Activated naive CD4-positive, alpha-beta T cell treated with anti-CD3 and anti-CD28 coated beads for 36 hours (primary cell): ENCODE results near the gene S100A8. TPM values are rescaled to one million over a fixed set of nuclear protein-coding genes. Genes with fewer than 3 reads are reported as not detected.

Experiments
- CTCF ChIA-PET: fragments of 350-600 bp; sonication (Branson Sonifier 250); formaldehyde crosslinking; loops from one replicate; lab custom pipeline; 2021; ENCODE audit warnings: antibody characterized with exemption; lab: Charles Lee
- DNase-seq: peaks from one replicate; pipeline ENCODE4 v3.0.0-alpha.2; 2020
- H3K27ac Mint-ChIP-seq: one replicate; pipeline ENCODE4 v1.8.0; 2021; ENCODE audit warnings: mild to moderate bottlenecking, mixed read lengths
- H3K27me3 Mint-ChIP-seq: one replicate; pipeline ENCODE4 v1.8.0; 2021; ENCODE audit warnings: low read depth, mixed read lengths
- H3K36me3 Mint-ChIP-seq: one replicate; pipeline ENCODE4 v1.8.0; 2021; ENCODE audit warnings: low read depth, mixed read lengths
- H3K4me1 Mint-ChIP-seq: one replicate; pipeline ENCODE4 v1.8.0; 2021; ENCODE audit warnings: low read depth, mixed read lengths
- H3K4me3 Mint-ChIP-seq: one replicate; pipeline ENCODE4 v1.8.0; 2021; ENCODE audit warnings: mild to moderate bottlenecking, moderate library complexity, mixed read lengths
- H3K9me3 Mint-ChIP-seq: one replicate; pipeline ENCODE4 v1.8.0; 2021; ENCODE audit warnings: mixed read lengths
- intact Hi-C: fragments of 100-400 bp; cut with micrococcal nuclease; formaldehyde crosslinking; loops from one replicate; pipeline ENCODE4 v1.15.1; 2023
- total RNA-seq, 2 experiments: library from RNA; stranded (reverse); gene quantifications; one replicate each; pipeline ENCODE4 v1.2.3, GENCODE V29; 2021

S100A8 gene
- total RNA-seq, 2 experiments from 2014 or later: not detected

DNA sequence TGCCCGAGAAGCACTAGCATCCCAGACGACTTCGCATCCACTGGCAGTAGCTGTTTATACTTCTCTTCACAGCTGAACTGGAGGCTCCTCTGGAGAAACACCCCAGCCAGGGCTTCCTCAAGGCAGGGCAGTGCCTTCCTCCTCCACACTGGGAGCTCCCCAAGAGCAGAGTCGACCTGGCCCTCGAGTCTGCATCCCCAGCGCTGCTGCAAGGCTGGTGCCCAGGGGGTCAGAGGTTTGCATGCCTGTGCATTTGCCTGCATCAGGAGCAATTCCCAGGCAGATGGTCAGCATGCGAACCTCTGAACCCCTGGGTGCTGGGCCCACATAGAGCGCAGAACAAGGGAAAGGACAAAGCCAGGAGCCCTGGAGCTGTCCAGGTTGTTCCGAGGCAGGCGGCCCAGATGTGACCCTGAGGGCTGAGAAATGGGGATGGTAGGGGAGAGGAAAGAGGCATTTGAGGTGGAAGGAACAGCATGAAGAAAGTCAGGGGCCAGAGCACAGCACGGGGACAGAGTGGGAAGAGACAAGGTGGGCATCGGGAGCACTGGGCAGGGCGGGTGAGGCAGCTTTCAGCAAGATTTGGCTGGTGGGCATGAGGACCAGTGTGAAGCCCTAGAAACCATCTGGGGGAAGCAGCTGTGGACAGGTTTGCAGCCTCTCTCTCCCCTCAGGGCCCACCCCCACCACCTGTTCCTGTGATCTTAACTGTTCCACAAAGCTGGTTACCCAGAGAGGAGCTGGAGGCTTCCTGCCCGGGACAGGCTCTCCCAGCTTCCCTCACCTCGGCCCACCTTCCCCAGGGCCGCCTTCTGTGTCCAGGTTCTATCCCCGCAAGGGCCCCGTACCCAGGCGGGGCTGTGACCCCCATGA lies 6.4 kb upstream of the S100A8 start:
- DNase-seq: no peak
- CTCF ChIA-PET: interaction anchor here (0.5 to 0.6 kb wide), 2 partner anchors 39 to 746 kb away, joined by 4 to 7 read pairs; no protein-coding TSS in a partner anchor
- Mint-ChIP-seq H3K9me3 (no peaks in the 10 kb centered on the region), H3K36me3 (no peaks in the 10 kb centered on the region), H3K27ac (no peak overlapping the region), H3K27me3 (peaks cover 8% of the 10 kb centered on the region), H3K4me3 (no peak overlapping the region), H3K4me1 (no peaks in the 10 kb centered on the region)
- intact Hi-C loops: no loop called here

DNA sequence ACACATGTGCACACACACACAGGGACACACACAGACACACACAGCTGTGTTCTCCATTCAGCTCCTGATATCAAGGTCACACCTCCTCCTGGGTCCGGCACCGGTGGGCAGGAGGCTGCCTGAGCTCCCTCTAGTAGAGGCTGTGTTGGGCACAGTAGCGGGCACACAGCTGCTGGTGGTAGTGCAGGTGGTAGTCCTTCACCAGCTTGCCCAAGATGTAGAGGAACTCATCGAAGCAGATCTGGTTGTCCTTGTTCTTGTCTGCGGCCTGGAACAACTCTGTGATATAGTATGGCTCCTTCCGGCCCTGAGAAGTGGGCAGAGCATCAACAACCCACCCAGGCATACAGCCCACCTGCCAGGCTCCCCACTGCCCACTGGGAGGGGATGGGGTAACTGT lies 5.6 kb upstream of the S100A8 start:
- no peak for DNase-seq
- intact Hi-C loops: no loop called here
- H3K4me3 Mint-ChIP-seq: no peak overlapping the region
- H3K27me3 Mint-ChIP-seq: peaks cover 8% of the 10 kb centered on the region
- no peaks in the 10 kb centered on the region for H3K9me3 Mint-ChIP-seq
- H3K4me1 Mint-ChIP-seq: no peaks in the 10 kb centered on the region
- no peaks in the 10 kb centered on the region for H3K36me3 Mint-ChIP-seq
- CTCF ChIA-PET: interaction anchor here (0.5 to 1.1 kb wide), 3 partner anchors 38 to 47 kb away, joined by 3 to 4 read pairs (median 3); no protein-coding TSS in a partner anchor
- no peak overlapping the region for H3K27ac Mint-ChIP-seq

DNA sequence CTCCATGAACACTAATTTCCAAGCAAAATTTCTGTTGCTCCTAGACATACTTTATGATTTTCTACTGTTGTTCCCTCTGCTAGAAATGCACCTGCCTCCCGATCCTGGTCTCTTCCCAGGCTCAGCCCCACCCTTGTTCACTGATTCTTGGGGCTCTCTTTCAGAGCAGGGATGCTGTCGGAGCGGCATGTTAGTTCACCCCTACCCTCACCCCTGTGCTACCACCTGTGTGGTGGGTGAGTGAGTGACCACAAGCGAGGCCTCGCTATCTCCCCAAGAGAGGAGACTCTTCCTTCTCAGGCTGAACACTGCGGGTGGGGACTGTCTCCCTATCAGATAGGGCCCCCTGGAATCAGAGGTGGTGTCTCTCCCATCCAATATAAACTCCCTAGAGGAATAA lies 4.9 kb upstream of the S100A8 start:
- Mint-ChIP-seq H3K9me3 (no peaks in the 10 kb centered on the region), H3K27me3 (peaks cover 8% of the 10 kb centered on the region), H3K27ac (no peak overlapping the region), H3K4me3 (no peak overlapping the region), H3K36me3 (no peaks in the 10 kb centered on the region), H3K4me1 (no peaks in the 10 kb centered on the region)
- CTCF ChIA-PET: interaction anchor here (0.5 to 1.1 kb wide), 2 partner anchors 40 to 96 kb away, joined by 3 read pairs; no protein-coding TSS in a partner anchor
- no peak for DNase-seq
- intact Hi-C loops: no loop called here

DNA sequence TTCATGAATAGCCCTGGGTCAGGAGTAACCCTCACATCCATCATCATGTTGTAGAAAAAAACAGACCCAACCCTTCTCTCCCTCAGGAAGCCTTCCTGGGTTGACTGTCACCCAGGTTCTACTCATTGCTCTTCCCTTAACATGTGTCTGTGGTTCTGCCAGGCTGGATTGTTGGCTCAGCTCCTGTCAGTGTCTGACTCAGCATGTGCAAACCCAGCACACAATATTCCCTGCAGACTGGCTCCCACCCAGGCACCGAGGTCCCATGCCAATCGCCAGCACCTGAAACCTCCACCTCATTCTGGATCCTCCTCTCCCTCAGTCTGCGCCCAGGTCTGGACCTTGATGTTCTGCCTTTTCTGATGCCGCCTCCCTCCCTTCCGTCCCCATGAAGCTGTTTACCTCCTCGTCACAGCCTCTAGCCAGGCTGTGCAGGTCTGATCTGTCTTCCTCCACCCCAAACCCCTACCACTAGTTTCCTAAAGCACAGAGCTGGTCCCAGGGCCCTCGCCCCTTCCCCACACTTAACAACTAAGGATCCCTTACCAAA lies 4.3 kb upstream of the S100A8 start:
- Mint-ChIP-seq H3K4me1 (no peaks in the 10 kb centered on the region), H3K27ac (no peak overlapping the region), H3K4me3 (no peak overlapping the region), H3K36me3 (no peaks in the 10 kb centered on the region), H3K27me3 (peaks cover 8% of the 10 kb centered on the region), H3K9me3 (no peaks in the 10 kb centered on the region)
- intact Hi-C loops: no loop called here
- CTCF ChIA-PET: no interaction called here
- no peak for DNase-seq

DNA sequence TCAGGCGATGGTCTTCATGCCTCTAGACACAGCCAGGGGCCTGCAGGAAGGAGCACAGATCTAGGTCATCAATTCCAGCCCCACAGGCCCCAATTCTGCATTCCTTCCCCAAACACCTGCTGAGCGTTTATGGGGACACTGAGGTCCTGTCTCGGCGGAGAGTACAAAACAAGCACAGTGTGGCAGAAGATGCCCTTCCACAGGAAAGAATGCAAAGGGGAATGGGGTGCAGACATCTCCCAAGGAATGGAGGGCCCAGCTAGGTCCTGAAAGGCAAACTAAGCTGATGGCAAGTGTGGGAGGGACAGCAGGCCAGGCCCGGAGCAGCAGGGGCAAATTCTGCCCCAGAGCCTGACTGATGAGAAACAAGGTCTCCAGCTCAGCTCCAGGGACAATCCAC lies 3.5 kb upstream of the S100A8 start:
- no peaks in the 10 kb centered on the region for H3K36me3 Mint-ChIP-seq
- H3K27me3 Mint-ChIP-seq: peaks cover 8% of the 10 kb centered on the region
- H3K4me1 Mint-ChIP-seq: no peaks in the 10 kb centered on the region
- H3K27ac Mint-ChIP-seq: no peak overlapping the region
- no peaks in the 10 kb centered on the region for H3K9me3 Mint-ChIP-seq
- DNase-seq: no peak
- no peak overlapping the region for H3K4me3 Mint-ChIP-seq
- intact Hi-C loops: no loop called here
- CTCF ChIA-PET: interaction anchor here (1.6 kb wide), 1 partner anchor 101 kb away, joined by 4 read pairs; no protein-coding TSS in a partner anchor

DNA sequence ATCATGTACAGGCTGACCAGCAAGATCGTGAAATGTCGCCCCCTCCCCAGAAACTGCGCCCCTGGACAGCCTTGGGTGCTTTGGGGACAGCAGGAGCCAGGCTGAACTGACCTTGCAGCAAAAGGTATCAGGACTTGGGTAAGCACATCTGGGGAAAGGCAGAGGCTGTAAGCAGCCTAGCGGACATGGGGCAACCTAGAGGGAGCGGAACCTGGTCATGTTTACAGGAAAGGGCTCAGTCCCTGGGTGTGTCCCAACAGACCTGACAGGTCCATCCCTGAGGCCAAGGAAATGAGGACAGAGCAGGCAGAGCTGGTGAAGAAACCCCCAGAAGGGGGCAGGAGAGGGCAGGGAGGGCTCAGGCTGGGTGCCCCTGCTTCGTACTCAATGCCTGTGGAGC lies 3.1 kb upstream of the S100A8 start:
- peaks cover 8% of the 10 kb centered on the region for H3K27me3 Mint-ChIP-seq
- DNase-seq: no peak
- CTCF ChIA-PET: interaction anchor here (1.6 kb wide), 1 partner anchor 101 kb away, joined by 4 read pairs; no protein-coding TSS in a partner anchor
- H3K4me3 Mint-ChIP-seq: no peak overlapping the region
- no peak overlapping the region for H3K27ac Mint-ChIP-seq
- no peaks in the 10 kb centered on the region for H3K4me1 Mint-ChIP-seq
- H3K9me3 Mint-ChIP-seq: no peaks in the 10 kb centered on the region
- intact Hi-C loops: no loop called here
- H3K36me3 Mint-ChIP-seq: no peaks in the 10 kb centered on the region

DNA sequence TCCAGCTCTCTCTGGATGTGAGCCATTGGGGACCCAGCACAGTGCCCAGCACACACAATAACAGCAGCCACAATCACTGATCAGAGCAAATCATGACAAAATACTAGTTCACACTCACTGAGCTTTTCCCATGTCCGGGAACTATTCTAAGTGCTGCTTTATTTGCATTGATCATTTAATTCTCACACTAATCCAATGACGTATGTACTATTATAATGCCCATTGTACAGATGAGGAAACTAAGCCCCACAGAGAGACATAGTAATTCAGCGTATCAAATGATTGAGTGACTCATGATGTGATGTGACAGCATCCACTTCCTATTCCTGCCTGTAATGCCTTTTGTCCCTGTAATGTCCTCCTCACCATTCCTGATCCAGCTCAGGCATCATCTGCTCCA lies 1.9 kb upstream of the S100A8 start:
- Mint-ChIP-seq H3K27me3 (peaks cover 8% of the 10 kb centered on the region), H3K27ac (no peak overlapping the region), H3K9me3 (no peaks in the 10 kb centered on the region), H3K4me3 (no peak overlapping the region), H3K4me1 (no peaks in the 10 kb centered on the region), H3K36me3 (no peaks in the 10 kb centered on the region)
- intact Hi-C loops: no loop called here
- DNase-seq: no peak
- CTCF ChIA-PET: interaction anchor here (1.2 to 1.6 kb wide), 2 partner anchors 92 to 102 kb away, joined by 4 read pairs; no protein-coding TSS in a partner anchor

DNA sequence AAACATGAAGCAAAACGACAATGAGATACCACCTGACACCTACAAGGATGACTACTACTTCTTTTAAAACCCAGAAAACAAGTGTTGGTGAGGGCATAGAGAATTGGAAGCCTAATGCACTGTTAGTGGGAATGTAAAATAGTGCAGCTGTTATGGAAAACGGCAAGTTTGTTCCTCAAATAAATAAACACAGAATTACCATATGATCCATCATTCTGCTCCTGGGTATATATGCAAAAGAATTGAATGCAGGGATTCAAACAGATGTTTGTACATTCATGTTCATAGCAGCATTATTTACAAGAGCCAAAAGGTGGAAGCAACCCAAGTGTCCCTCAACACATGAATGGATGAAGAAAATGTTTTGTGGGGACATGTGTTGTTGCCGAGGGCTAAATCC lies 1.4 kb upstream of the S100A8 start:
- no peaks in the 10 kb centered on the region for H3K4me1 Mint-ChIP-seq
- H3K27me3 Mint-ChIP-seq: peaks cover 8% of the 10 kb centered on the region
- no peaks in the 10 kb centered on the region for H3K9me3 Mint-ChIP-seq
- no peak for DNase-seq
- H3K36me3 Mint-ChIP-seq: no peaks in the 10 kb centered on the region
- no peak overlapping the region for H3K4me3 Mint-ChIP-seq
- no peak overlapping the region for H3K27ac Mint-ChIP-seq
- intact Hi-C loops: no loop called here
- CTCF ChIA-PET: interaction anchor here (1.2 kb wide), 1 partner anchor 92 kb away, joined by 4 read pairs; no protein-coding TSS in a partner anchor

DNA sequence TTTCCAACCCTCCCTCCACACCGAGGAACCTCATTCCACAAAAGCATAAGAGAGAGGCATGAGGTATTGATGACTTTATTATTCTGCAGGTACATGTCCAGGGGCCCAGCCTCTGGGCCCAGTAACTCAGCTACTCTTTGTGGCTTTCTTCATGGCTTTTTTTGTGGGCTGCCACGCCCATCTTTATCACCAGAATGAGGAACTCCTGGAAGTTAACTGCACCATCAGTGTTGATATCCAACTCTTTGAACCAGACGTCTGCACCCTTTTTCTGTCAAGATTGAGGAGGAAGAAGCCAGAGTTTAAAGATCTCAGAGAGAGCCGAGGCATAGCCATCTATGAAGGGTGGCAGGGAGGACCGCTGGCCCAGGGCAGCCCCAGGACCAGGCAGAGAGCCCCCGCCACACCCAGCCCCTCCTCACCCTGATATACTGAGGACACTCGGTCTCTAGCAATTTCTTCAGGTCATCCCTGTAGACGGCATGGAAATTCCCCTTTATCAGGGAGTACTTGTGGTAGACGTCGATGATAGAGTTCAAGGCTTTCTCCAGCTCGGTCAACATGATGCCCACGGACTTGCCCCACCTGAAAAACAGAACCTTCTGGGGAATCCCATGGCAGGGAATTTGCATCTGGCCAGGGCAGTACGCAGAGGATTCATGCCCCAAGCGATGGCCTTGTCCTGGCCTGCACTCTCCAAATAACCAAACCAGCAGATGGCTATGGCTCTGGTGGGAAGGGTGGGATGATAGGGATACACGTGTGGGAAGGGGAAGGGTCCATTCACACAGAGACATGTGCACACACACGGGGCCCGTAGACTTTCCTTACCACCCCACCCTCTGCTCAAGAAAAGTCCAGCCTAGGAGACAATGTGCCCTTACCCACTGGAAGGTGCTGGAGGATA lies 647 bp downstream of the S100A8 start:
- no peak for DNase-seq
- Mint-ChIP-seq H3K27me3 (peaks cover 8% of the 10 kb centered on the region), H3K4me1 (no peaks in the 10 kb centered on the region), H3K27ac (no peak overlapping the region), H3K4me3 (no peak overlapping the region), H3K36me3 (no peaks in the 10 kb centered on the region), H3K9me3 (no peaks in the 10 kb centered on the region)
- CTCF ChIA-PET: no interaction called here
- intact Hi-C loops: no loop called here

DNA sequence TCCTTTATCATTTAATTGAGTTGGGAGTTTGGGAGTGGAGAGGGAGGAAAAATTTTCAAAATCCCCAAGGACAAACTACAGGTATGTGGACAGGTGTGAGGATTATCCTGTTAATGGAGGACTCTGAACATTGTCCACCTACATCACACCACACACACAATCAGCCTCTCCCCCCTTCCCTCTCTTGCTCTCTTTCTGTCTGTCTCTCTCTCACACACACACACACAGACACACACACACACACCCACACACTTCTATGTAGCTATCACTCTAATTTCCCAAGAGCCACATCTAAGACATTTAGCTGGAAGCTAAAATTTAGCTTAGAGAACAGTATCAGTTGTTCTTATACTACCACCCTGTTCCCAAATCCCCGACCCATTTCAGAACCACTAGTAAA lies 1.5 kb downstream of the S100A8 start:
- intact Hi-C loops: no loop called here
- CTCF ChIA-PET: no interaction called here

DNA sequence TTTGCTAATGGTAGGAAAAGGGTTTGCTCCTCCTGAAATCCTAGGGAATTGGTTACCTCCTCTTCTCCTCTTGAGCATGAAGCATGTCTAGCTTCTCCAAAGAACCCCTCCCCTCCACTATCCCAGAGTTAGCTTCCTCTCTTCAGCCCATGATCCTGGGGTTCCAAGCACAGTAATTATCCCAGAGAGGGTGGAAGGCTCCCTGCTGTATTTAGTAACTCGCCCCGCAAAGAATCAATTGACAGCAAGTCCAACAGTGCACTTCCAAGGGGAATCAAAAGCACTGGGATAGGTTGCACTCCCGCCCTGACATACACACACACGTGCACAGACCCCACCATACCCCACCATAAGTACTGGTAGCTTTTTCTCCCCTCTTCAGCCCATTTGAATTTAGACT lies 3.1 kb downstream of the S100A8 start:
- Mint-ChIP-seq H3K9me3 (no peaks in the 10 kb centered on the region), H3K27ac (no peak overlapping the region), H3K27me3 (peaks cover 2% of the 10 kb centered on the region), H3K4me3 (no peak overlapping the region), H3K4me1 (no peaks in the 10 kb centered on the region), H3K36me3 (no peaks in the 10 kb centered on the region)
- intact Hi-C loops: no loop called here
- CTCF ChIA-PET: no interaction called here
- DNase-seq: no peak

More for the DNA sequence above, 1.5 kb downstream of the S100A8 start:
- DNase-seq: no peak
- Mint-ChIP-seq H3K9me3 (no peaks in the 10 kb centered on the region), H3K27ac (no peak overlapping the region), H3K36me3 (no peaks in the 10 kb centered on the region), H3K4me1 (no peaks in the 10 kb centered on the region), H3K27me3 (peaks cover 8% of the 10 kb centered on the region), H3K4me3 (no peak overlapping the region)

DNA sequence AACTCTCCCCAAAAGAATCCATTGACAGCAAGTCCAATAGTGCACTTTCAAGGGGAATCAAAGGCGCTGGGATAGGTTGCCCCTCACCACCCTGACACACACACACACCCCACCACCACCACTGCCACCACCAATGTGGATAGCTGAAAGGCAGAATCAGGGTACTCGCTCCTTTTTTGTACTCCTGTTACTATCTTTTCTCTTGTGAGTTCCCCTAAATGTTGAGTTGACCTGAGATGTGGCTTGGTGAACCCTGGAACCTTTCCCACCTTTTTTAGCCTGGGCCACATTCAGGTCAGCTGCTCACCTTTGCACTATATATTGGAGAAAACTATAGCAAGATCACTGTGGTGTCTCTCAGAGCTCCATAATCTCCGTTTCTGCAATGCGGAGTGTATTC lies 3.9 kb downstream of the S100A8 start:
- H3K9me3 Mint-ChIP-seq: no peaks in the 10 kb centered on the region
- H3K27me3 Mint-ChIP-seq: no peaks in the 10 kb centered on the region
- DNase-seq: no peak
- H3K4me1 Mint-ChIP-seq: no peaks in the 10 kb centered on the region
- intact Hi-C loops: no loop called here
- no peak overlapping the region for H3K27ac Mint-ChIP-seq
- CTCF ChIA-PET: no interaction called here
- H3K4me3 Mint-ChIP-seq: no peak overlapping the region
- H3K36me3 Mint-ChIP-seq: no peaks in the 10 kb centered on the region
